Limb (tissue), 2 donors: Measurements from ENCODE around the gene IRGC.
"Not testable (repeated sequence)": the region's sequence is repeated elsewhere in the genome, so short reads cannot be mapped to it uniquely, and the experiment has no call there.

Experiments used
- DNase-seq, 2 donors: peaks; one replicate each; pipeline ENCODE4 v3.0.0-alpha.2; 2016; ENCODE audit errors: extremely low spot score in 2 of 2

IRGC gene

DNA sequence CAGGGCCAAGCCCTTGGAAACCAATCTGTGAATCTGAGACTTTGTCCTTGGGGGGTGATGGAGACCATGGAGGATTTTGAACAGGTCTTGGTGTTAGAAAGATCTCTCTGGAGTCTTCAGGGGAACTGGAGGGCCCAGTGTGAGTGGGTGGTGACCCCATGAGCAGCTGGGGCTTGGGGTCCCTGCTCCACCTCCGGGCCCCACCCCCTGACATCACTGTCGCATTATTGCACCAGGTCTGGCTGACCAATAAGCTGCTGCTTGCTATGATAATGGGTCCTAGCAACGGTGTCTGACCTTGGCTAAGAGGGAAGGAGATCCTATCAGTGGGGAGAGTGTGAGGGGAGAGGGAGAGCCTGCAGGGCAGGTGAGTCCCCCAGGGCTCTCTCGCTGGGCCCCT is at the start of gene IRGC:
TSS of gene IRGC (plus strand) at position 301 of the 400 bp plus-strand sequence. CDS start 2,483 bp downstream, outside the sequence.
- no peak for DNase-seq

DNA sequence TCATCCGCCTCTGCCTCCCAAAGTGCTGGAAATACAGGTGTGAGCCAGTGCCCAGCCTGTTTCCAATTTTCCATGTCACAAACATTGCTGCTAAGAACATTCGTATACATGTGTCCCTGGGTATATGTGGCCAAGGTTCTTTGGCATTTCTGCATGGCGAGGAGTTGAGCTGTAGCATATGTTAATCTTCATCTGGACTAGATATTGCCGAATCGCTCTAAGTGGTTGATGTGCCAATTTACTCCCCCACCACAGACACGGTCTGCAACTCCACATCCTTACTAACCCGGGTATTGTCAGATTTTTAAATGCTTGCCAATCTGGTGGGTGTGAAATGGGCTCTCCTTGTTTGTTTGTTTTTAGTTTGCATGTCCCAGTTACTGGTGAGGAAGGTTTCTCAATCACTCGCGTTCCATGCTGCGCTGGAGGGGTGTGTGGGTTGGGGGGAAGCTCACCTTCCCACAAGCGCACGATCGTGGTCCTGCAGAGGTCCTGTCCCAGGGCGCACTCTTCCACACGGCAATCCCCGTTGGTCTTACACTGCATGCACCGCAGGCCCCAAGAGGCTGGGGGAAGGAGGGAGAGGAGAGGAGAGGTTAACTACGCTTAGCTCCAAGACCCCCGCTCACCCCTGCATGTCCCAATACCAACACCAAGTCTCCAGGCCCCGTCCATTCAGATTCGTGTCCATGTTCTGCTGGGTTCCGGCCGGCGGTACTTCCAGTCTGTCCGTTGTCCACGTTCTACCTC is 48.6 kb upstream of the IRGC start:
- DNase-seq: no peak

GRCh38 chr19:43667876-43668405 is 47.9 kb upstream of the IRGC start:
- DNase-seq: peak in 1 of 2 donors; percentile 96

DNA sequence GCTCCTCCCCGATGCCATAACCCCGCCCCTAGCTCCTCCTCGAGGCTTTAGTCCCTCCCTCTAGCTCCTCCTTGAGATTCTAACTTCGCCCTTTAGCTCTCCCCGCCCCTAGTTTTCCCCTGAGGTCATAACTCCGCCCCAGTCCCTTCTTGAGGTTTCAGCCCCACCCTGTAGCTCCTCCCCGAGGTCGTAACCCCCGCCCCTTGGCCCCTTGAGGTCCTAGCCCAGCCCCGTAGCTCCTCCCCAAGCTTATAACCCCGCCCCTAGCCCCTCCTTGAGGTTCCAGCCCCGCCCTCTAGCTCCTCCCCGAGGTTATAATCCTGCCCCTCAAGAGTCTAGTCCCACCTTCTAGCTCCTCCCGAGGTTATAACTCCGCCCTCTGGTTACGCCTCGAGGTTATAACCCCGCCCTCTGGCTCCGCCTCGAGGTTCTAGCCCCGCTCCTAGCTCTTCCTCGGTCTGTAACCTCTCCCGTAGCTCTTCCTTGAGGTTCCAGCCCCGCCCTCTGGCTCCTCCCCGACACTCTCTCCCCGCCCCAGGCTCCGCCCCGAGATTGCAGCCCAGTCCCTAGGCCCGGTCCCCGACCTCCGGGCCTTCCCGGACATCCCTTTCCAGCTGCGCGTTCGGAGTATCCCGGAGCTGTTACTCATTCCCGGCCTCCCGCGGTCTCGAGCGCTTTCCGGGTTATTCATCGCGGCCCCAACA is 47.3 kb upstream of the IRGC start:
- peak; percentile 96 for DNase-seq

- no peak for DNase-seq
Observed at GRCh38 chr19:43672061-43672679, 43.7 kb upstream of the IRGC start.

DNA sequence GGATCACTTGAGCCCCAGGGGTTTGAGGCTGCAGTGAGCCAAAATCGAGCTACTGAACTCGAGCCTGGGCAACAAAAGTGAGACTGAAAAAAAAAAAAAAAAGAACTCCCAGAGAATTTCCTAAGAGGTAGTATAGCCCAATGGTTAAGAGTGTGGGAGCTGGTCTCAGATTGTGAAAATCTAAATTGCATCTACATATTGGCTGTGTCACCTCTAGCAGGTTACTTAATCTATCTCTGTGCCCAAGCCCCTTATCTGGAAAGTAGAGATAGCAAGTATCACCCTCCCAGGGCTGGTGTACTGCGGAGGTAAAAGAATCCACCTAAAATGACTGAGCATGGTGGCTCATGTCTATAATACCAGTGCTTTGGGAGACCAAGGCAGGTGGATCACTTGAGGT is 42.2 kb upstream of the IRGC start:
- no peak for DNase-seq

DNA sequence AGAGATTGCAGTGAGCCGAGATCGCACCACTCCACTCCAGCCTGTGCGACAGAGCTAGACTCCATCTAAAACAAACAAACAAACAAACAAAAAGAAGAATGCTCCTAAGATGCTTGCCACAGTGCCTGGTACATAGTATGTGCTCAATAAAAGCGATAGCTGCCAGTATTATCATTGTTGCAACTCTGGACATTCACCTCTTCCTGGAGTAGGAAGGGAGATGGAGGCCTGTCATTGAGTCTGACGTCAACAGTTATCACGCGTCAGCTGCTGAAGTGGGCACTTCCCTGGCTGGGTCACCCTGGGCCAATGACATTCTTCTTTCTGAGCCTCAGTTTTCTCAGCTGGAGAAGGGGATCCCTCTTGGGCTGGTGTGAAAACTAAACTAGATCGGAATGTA is 41.7 kb upstream of the IRGC start:
- DNase-seq: no peak

DNA sequence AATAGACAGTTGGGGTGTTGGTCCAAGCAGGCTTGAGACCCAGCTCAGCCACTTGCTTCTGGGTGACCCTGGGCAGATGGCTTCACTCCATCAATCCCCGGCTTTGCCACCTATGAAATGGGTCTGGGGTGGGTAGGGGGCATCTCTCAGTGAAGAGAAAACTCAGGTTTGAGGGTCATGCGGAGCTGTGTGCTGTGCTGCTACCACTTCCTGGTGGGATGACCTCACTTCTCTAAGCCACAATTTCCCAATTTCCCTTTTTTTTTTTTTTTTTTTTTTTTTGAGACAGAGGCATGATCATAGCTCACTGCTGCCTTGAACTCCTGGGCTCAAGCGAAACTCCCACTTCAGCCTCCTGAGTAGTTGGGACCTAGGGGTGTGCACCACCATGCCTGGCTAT is 41.3 kb upstream of the IRGC start:
- DNase-seq: no peak

DNA sequence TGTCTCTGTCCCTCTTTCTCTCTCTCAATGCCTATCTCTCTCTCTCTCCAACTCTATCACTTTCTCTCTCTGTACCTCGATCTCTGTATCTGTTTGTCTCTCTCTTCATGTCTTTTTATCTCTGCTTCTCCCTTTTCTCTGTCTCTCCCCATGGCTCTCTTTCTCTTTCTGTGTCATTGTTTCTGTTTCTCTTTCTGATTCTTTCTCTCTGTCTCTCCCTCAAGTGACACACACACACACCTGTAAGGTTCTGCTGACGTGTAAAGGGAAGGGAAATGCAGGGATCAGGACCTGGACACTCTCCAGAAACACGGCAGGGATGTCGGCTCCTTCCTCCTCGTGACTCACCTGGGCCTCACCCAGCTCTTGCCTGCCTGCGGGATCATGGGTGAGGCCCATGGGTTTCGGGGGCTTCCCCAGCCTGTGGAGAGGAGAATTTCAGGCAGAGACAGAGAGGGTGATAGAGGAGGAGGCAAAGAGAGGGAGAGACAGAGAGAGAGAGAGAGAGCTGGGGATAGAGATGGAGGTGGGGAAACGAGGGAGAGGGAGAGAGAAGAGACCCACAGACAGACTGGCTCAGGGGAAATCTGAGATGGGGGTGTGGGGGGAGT is 40.5 kb upstream of the IRGC start:
- DNase-seq: no peak

GRCh38 chr19:43675906-43676305 is 40.0 kb upstream of the IRGC start:
- no peak for DNase-seq

- DNase-seq: no peak
Observed at GRCh38 chr19:43678512-43679261, 37.2 kb upstream of the IRGC start.

DNA sequence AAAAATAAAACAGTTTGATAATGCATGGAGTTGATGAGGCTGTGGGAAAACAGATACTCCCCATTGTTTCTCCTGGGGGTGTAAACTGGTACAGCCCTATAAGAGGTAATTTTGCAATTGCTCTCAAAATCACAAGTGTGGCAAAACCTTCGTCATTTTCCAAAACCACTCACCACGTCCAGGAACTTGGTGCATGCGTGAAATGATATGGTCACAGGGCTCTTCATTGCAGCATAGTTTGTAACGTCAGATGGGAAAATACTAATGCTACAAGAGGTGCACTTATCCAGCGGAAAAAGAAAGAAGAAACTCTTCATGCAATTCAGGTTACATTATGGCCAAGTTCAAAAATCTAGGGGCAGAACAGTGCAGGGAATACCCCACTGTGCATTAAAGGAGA is 34.1 kb upstream of the IRGC start:
- no peak for DNase-seq

DNA sequence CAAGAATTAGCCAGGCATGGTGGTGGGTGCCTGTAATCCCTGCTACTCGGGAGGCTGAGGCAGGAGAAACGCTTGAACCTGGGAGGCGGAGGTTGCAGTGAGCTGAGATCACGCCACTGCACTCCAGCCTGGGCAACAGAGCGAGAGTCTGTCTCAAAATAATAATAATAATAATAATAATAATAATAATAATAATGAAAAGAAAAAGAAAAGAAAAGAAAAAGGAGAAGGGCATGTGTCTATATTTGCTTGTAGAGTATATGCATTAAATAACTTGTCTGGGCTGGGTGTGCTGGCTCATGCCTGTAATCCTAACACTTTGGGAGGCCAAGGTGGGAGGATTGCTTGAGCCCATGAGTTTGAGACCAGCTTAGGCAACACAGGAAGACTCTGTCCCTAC is 33.6 kb upstream of the IRGC start:
- DNase-seq: not testable (repeated sequence)

DNA sequence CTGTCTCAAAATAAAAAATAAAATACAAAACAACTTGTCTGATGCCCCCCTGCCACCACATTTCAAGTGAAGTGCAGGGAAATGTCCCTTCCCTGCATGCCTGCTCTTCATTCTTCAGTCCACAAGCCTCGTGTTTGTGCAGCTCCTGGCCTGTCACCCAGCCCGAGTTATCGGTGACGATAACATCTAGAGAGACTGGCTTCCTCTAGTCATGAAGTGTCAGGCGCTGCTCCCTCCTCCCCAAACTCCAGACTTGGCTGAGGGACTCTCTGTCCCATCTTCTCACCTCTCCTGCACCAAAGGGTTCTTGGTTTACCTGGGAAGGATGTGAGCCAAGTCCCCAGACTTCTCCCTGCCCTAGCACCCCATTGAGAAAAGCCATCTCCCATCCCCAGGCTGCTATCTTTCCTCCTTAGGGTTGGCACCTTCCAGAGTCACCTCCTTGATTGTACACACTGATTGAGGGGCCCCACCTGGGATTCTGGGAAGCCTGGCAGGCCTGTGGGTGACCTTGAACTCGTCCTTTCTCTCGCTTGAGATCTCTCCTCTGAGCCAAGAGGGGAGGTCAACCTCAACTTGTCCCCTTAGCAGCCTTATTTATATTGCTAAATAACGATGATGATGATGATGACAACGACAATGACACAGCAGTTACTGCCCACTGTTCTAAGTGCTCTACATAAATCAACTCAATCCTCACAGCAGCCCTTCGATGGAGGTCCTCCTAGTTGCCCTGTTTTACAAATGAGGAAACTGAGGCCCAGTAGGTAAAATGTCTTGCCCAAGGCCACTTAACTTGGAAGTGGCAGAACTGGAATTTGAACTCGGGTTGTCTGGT is 32.8 kb upstream of the IRGC start:
- no peak for DNase-seq

DNA sequence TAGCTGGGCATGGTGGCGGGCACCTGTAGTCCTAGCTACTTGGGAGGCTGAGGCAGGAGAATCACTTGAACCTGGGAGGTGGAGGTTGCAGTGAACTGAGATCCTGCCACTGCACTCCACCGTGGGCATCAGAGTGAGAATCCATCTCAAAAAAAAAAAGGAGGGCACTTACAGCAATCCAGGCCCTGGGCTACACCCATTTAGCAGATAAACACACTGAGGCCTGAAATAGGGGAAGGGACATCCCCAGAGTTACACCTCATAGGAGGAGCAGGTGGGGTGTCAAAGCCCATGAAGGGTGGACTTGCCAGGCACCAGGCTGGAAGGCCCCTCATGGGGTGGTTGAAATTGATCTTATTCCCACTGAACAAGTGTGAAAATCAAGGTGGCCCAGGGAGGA is 32.0 kb upstream of the IRGC start:
- DNase-seq: no peak

DNA sequence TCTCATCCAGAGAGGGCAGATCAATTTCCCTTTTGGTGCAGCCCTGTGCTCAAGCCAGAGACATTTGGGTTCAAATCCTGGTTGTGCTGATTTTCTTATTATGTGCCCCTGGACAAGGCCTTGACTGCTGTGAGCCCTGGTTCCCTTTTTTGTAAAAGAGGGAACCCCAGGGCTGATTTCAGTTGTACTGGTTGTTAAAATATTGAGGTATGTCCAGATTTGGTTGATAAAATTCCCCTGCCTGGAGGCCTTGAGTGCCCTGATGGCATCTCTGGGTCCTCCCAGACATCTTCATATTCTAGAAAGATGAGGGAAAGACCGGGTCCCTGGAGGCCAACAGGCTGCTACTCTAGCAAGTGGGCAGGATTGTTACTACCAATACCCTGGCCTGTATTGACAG is 31.6 kb upstream of the IRGC start:
- DNase-seq: no peak

DNA sequence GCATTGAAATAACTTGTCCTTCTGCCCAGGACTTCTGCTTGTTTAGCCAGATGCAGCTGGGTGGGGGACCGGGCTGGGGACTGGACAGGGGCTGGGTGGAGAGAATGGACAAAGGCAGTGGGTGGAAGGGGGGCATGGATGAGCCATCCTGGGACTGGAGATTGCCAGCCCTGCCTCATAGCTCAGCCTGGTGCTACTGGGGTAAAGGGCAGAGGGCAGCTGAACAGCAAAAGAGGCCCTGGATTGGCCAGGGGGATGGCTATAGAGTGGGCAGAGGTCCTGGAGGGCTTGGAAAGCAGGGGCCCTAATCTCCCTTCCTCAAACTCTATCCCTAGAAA is 28.2 kb upstream of the IRGC start:
- DNase-seq: no peak

- no peak for DNase-seq
Observed at GRCh38 chr19:43688059-43688701, 27.7 kb upstream of the IRGC start.

DNA sequence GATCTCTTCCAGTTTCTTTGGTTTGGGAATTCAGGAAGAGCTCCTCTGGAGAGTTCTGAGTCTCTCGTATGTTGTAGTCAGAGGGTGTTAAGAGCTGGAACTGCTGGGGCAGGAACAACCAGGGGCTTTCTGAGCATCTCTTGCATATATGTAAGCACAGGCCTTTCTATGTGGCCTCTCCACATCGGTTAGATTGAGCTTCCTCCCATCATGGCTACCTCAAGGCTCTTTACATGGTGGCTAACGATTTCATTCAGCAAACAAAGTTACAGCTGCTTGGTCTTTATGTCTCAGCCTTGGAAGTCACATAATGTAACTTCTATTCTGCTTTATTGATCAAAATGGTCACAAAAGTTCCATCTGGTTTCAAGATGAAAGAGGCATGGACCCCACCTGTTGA is 25.4 kb upstream of the IRGC start:
- no peak for DNase-seq

- DNase-seq: no peak
Observed at GRCh38 chr19:43690890-43691289, 25.0 kb upstream of the IRGC start.
